A549 (cell line): Measurements from ENCODE around the gene ZNRF2. TPM values are rescaled to one million over a fixed set of nuclear protein-coding genes. Genes with fewer than 3 reads are reported as not detected.
A peak's percentile ranks its signal among the peaks of the same experiment; 100 is the strongest.

Experiments
- ATAC-seq, 2 experiments: fragments of 200-7000 bp in 1 of 2; fragments of >200 bp in 1 of 2; cut with Nextera tagmentation in 1 of 2; cut with Tn5 transposase in 1 of 2; 3 replicates each; pipeline versions ENCODE4 v1.8.0 to v1.9.1; 2018 to 2020; ENCODE audit warnings: mild to moderate bottlenecking in 1 of 2, moderate library complexity in 1 of 2
- CTCF ChIA-PET: fragments of 300-600 bp; sonication (Branson Sonifier 250); formaldehyde crosslinking; extraction: SDS; loops from one replicate; lab custom pipeline; 2021; ENCODE audit warnings: antibody characterized with exemption, inconsistent platforms; lab: Yijun Ruan, JAX
- POLR2A ChIA-PET: fragments of 350-600 bp; formaldehyde crosslinking; extraction: SDS; loops from one replicate; lab custom pipeline; 2021; ENCODE audit warnings: antibody characterized with exemption, inconsistent platforms; lab: Yijun Ruan, JAX
- DNase-seq, 2 experiments: peaks; one replicate each; pipeline versions ENCODE4 v3.0.0 to v3.0.0-alpha.2; 2011 to 2016; ENCODE audit warnings: low read depth in 1 of 2, low spot score in 1 of 2
- FAIRE-seq: peaks from 2 replicates; lab custom pipeline; 2011; peaks lifted over from hg19 to GRCh38; lab: Jason Lieb, UNC
- H3K27ac ChIP-seq, 2 experiments: fragments of >200 bp; sonication (Bioruptor Twin); formaldehyde crosslinking; 3 replicates each; pipeline ENCODE4 v1.5.1; 2016 to 2017
- H3K4me1 ChIP-seq: fragments of >200 bp; sonication (Bioruptor Twin); formaldehyde crosslinking; 3 replicates; pipeline ENCODE4 v1.6.1; 2016
- H3K4me2 ChIP-seq: fragments of >200 bp; sonication (Bioruptor Twin); formaldehyde crosslinking; 3 replicates; pipeline ENCODE4 v1.6.1; 2016
- H3K4me3 ChIP-seq: fragments of >200 bp; sonication (Bioruptor Twin); formaldehyde crosslinking; 3 replicates; pipeline ENCODE4 v1.5.1; 2016
- H3K9me3 ChIP-seq: fragments of >200 bp; sonication (Bioruptor Twin); formaldehyde crosslinking; 3 replicates; pipeline ENCODE4 v1.6.1; 2016
- BHLHE40 ChIP-seq: IDR thresholded peaks from 2 replicates; pipeline ENCODE4 v1.6.1; 2012; ENCODE audit warnings: low read depth, low read length, inconsistent platforms
- CBX8 ChIP-seq: fragments of 200-600 bp; sonication (generic); IDR thresholded peaks from 2 replicates; pipeline ENCODE4 v1.6.1; 2016
- CHD2 ChIP-seq: fragments of 150-350 bp; IDR thresholded peaks from 2 replicates; pipeline ENCODE4 v1.6.1; 2014; ENCODE audit warnings: low read length; ENCODE audit not compliant: partially characterized antibody
- CTCF ChIP-seq: fragments of >200 bp; sonication (Bioruptor Twin); formaldehyde crosslinking; IDR thresholded peaks from 3 replicates; pipeline ENCODE4 v1.5.1; 2016
- EHMT2 ChIP-seq: fragments of 200-600 bp; sonication (generic); IDR thresholded peaks from 2 replicates; pipeline ENCODE4 v1.6.1; 2016; ENCODE audit warnings: antibody characterized with exemption, low read depth, mild to moderate bottlenecking, moderate library complexity
- FOSB ChIP-seq: fragments of 250-450 bp; sonication (Bioruptor Pico); IDR thresholded peaks from 2 replicates; pipeline ENCODE4 v1.5.0; 2020; ENCODE audit warnings: mild to moderate bottlenecking, moderate library complexity
- HDAC2 ChIP-seq: fragments of 200-600 bp; sonication (generic); IDR thresholded peaks from 2 replicates; pipeline ENCODE4 v1.6.1; 2016
- HOXA7 ChIP-seq: fragments of 250-450 bp; sonication (Bioruptor Pico); IDR thresholded peaks from 2 replicates; pipeline ENCODE4 v1.5.0; 2020; ENCODE audit warnings: mild to moderate bottlenecking, moderate library complexity
- HOXB5 ChIP-seq: fragments of 250-450 bp; sonication (Bioruptor Pico); IDR thresholded peaks from 2 replicates; pipeline ENCODE4 v1.5.0; 2020; ENCODE audit warnings: mild to moderate bottlenecking, moderate library complexity
- JUNB ChIP-seq: fragments of >200 bp; sonication (Bioruptor Twin); formaldehyde crosslinking; IDR thresholded peaks from 2 replicates; pipeline ENCODE4 v1.6.1; 2016
- KDM1A ChIP-seq: fragments of 200-600 bp; sonication (generic); IDR thresholded peaks from 2 replicates; pipeline ENCODE4 v1.6.1; 2016; ENCODE audit warnings: low read depth, mild to moderate bottlenecking
- MAFK ChIP-seq: fragments of 450-650 bp; IDR thresholded peaks from 2 replicates; pipeline ENCODE4 v1.6.1; 2014; ENCODE audit not compliant: partially characterized antibody
- MAZ ChIP-seq: fragments of 150-350 bp; IDR thresholded peaks from 2 replicates; pipeline ENCODE4 v1.6.1; 2014; ENCODE audit warnings: antibody characterized with exemption, low read depth, low read length, borderline replicate concordance
- MYC ChIP-seq: IDR thresholded peaks from 2 replicates; pipeline ENCODE4 v1.6.1; 2012; ENCODE audit warnings: mild to moderate bottlenecking, inconsistent platforms, low read length, improper control_type of control experiment, borderline replicate concordance
- NFE2L2 ChIP-seq: fragments of 150-350 bp; conservative IDR thresholded peaks from 2 replicates; pipeline ENCODE4 v1.6.1; 2014; ENCODE audit warnings: low read length
- NR3C1 ChIP-seq: fragments of >200 bp; sonication (Bioruptor Twin); formaldehyde crosslinking; IDR thresholded peaks from 3 replicates; pipeline ENCODE4 v1.6.1; 2017
- PHF8 ChIP-seq: fragments of 200-600 bp; sonication (generic); IDR thresholded peaks from 2 replicates; pipeline ENCODE4 v1.6.1; 2016; ENCODE audit warnings: low read depth, mild to moderate bottlenecking, antibody characterized with exemption, moderate library complexity, borderline replicate concordance
- RAD21 ChIP-seq, 2 experiments: fragments of >200 bp in 1 of 2; sonication (Bioruptor Twin) in 1 of 2; formaldehyde crosslinking in 1 of 2; IDR thresholded peaks in 1 of 2; conservative IDR thresholded peaks in 1 of 2; 2 replicates in 1 of 2; 3 replicates in 1 of 2; pipeline ENCODE4 v1.6.1; 2012 to 2018; ENCODE audit warnings: inconsistent platforms in 1 of 2
- RARB ChIP-seq: fragments of 250-450 bp; sonication (Bioruptor Pico); IDR thresholded peaks from 2 replicates; pipeline ENCODE4 v1.8.0; 2021; ENCODE audit warnings: mild to moderate bottlenecking, moderate library complexity
- RCOR1 ChIP-seq: fragments of 150-350 bp; IDR thresholded peaks from 2 replicates; pipeline ENCODE4 v1.6.1; 2014; ENCODE audit warnings: antibody characterized with exemption, low read length, low read depth
- RFX5 ChIP-seq: fragments of 450-650 bp; IDR thresholded peaks from 2 replicates; pipeline ENCODE4 v1.7.1; 2014; ENCODE audit warnings: antibody characterized with exemption, mild to moderate bottlenecking, moderate library complexity
- RNF2 ChIP-seq: fragments of 200-600 bp; sonication (generic); IDR thresholded peaks from 2 replicates; pipeline ENCODE4 v1.6.1; 2016; ENCODE audit warnings: low read depth, mild to moderate bottlenecking, antibody characterized with exemption, moderate library complexity, borderline replicate concordance
- SMC3 ChIP-seq: fragments of >200 bp; sonication (Bioruptor Twin); formaldehyde crosslinking; IDR thresholded peaks from 3 replicates; pipeline ENCODE4 v1.6.1; 2018; ENCODE audit warnings: inconsistent platforms
- SREBF2 ChIP-seq: fragments of 450-650 bp; IDR thresholded peaks from 2 replicates; pipeline ENCODE4 v1.6.1; 2014; ENCODE audit warnings: mild to moderate bottlenecking, moderate library complexity
- TFCP2L1 ChIP-seq: fragments of 250-450 bp; sonication (Bioruptor Pico); IDR thresholded peaks from 2 replicates; pipeline ENCODE4 v1.5.0; 2021; ENCODE audit warnings: mild to moderate bottlenecking
- ZC3H11A ChIP-seq: fragments of 450-650 bp; IDR thresholded peaks from 2 replicates; pipeline ENCODE4 v1.6.1; 2014; ENCODE audit warnings: antibody characterized with exemption, mild to moderate bottlenecking
- ZNF302 ChIP-seq: fragments of 250-450 bp; sonication (Bioruptor Pico); IDR thresholded peaks from 2 replicates; pipeline ENCODE4 v1.9.0; 2021; ENCODE audit warnings: inconsistent platforms, mild to moderate bottlenecking, moderate library complexity
- WGBS: methylation state at CpG from one replicate; pipeline ENCODE4 v1.1.6; 2017; ENCODE audit errors: missing lambda C conversion rate; 5-methylcytosine and 5-hydroxymethylcytosine counted together
- polyA plus RNA-seq, 4 experiments: library from polyadenylated mRNA; depleted of rRNA in 3 of 4; stranded (reverse); fragments of >200 nt; fragmentation: RNase III in 1 of 4; extraction: RNeasy Plus Mini Kit Qiagen cat#74134 plus additional on column Dnase treatment in 1 of 4; gene quantifications; 2 replicates in 3 of 4; 3 replicates in 1 of 4; pipeline ENCODE4 v1.2.3, GENCODE V29; 2011 to 2017
- TF ChIP-seq, protein P1 (sequence below): fragments of >200 bp; sonication (Bioruptor Twin); formaldehyde crosslinking; IDR thresholded peaks from 2 replicates; pipeline ENCODE4 v1.6.1; 2016
- TF ChIP-seq, protein P2 (sequence below): IDR thresholded peaks from 2 replicates; pipeline ENCODE4 v1.6.1; 2012
- TF ChIP-seq, protein P3 (sequence below): IDR thresholded peaks from 2 replicates; pipeline ENCODE4 v1.6.1; 2012

The ZNRF2 gene
- polyA plus RNA-seq, 2 of the 4 experiments (the other 2 are of a cell fraction): 5.9 to 11.4 TPM

DNA sequence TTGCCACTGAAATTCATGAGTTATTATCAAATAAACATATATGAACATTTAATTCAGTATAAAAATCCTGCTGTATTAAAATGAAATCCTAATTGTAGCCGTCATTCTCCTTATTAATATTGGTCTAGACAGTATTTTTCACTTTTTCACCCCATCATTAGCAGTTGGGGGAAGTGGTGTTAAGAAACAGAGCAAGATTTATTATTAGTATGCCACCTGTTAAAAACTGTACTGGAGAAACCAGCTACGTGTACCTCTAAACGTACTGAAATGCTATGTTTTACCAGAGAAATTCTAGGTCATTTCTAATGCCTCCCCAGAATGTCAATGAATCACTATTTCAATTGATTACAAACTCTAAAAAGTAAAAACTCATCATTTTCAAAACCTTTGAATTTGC lies 9.8 kb upstream of the ZNRF2 start:
- no peak overlapping the region for H3K4me3 ChIP-seq
- H3K4me1 ChIP-seq: no peaks in the 10 kb centered on the region
- WGBS: 64% methylated on average over 3 of the region's 3 CpGs
- CTCF ChIA-PET: interaction anchor here (0.7 to 9.7 kb wide), 14 partner anchors 11 to 465 kb away, joined by 3 to 107 read pairs (median 8); no protein-coding TSS in a partner anchor
- no peak overlapping the region for H3K4me2 ChIP-seq
- no peak for TF ChIP-seq SREBF2
- no peak for TF ChIP-seq JUNB
- no peak for TF ChIP-seq CBX8
- TF ChIP-seq ZC3H11A: no peak
- no peak for TF ChIP-seq KDM1A
- TF ChIP-seq RCOR1: no peak
- TF ChIP-seq HDAC2: no peak
- TF ChIP-seq HOXB5: no peak
- no peak for TF ChIP-seq NR3C1
- TF ChIP-seq, protein P1, sequence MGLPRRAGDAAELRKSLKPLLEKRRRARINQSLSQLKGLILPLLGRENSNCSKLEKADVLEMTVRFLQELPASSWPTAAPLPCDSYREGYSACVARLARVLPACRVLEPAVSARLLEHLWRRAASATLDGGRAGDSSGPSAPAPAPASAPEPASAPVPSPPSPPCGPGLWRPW: no peak
- TF ChIP-seq RARB: no peak
- TF ChIP-seq NFE2L2: no peak
- no peak for TF ChIP-seq RFX5
- no peak for TF ChIP-seq CHD2
- TF ChIP-seq MAZ: no peak
- no peak for TF ChIP-seq BHLHE40
- TF ChIP-seq EHMT2: no peak
- no peak for FAIRE-seq
- no peak overlapping the region for H3K27ac ChIP-seq
- ATAC-seq: no peak
- POLR2A ChIA-PET: no interaction called here
- no peak for DNase-seq
- H3K9me3 ChIP-seq: no peaks in the 10 kb centered on the region

DNA sequence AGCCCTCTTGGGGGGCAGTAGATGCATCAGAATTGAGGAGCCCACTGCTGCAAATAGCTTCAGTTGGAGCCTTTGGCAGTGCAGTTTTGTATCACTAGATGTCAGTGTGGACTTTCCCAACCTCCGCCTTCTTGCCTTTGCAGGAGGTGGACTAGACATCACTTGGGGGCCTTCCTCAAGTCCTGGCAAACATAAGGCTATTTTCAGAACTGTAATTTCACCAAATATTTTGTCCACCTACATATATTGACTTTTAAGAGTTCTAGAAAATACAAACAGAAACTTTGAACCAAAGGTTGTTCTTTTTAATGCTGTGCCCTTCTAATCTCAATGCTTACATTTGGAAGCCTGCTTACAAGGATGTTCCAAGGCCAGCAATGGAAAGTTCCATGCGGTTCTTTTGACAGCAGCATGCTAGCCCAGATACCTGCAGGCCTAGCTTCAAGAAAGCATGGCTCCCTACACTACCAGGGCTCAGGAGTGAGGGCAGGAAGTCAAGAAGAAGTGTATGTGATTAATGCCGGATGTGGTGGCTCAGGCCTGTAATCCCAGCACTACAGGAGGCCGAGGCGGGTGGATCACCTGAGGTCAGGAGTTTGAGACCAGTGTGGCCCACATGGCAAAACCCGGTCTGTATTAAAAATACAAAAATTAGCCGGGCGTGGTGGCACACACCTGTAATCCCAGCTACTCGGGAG lies 8.0 kb upstream of the ZNRF2 start:
- Histone ChIP-seq H3K27ac (no peak overlapping the region), H3K4me1 (no peaks in the 10 kb centered on the region), H3K9me3 (no peaks in the 10 kb centered on the region), H3K4me3 (no peak overlapping the region), H3K4me2 (no peak overlapping the region)
- WGBS: 79% methylated on average over 9 of the region's 9 CpGs
- POLR2A ChIA-PET: interaction anchor here (0.8 kb wide), 1 partner anchor 288 kb away, joined by 3 read pairs; no protein-coding TSS in a partner anchor
- no peak for FAIRE-seq
- TF ChIP-seq SMC3 (peak; percentile 90), RNF2 (no peak), CTCF (peak; percentile 81), RAD21 (conservative IDR thresholded peaks at IDR 0.05 in 1 of 2, IDR thresholded peaks at IDR 0.05 in 1 of 2) (peak; percentile 90 to 92)
- CTCF ChIA-PET: interaction anchor here (0.6 to 9.7 kb wide), 71 partner anchors 9 to 846 kb away, joined by 3 to 107 read pairs (median 4); partner anchors contain the start of genes GGCT, NOD1 and ZNRF2
- DNase-seq: peak; percentile 40 to 70
- ATAC-seq: peak; percentile 87 to 96

DNA sequence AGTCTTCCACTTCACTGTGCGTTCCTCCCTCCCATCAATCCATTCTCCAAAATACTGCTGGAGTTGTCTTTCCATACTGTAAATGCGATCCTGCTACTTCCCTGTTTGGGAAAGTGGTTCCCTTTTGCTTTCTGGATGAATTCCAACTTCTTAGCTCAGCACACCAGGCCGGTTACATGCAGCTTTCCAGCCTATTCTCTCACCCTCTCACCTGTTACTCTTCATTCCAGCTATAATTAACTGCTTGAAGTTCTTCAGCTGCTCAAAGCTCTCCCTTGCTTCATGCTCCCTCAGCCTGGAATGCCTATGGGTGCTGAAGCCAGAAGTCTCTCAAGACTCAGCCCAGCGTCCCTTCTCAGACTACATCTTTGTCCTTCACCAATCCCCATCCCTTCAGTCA lies 6.0 kb upstream of the ZNRF2 start:
- no peak overlapping the region for H3K4me3 ChIP-seq
- H3K4me2 ChIP-seq: no peak overlapping the region
- no peak for DNase-seq
- WGBS: 71% methylated on average over 4 of the region's 4 CpGs
- no peak overlapping the region for H3K27ac ChIP-seq
- no peak for ATAC-seq
- CTCF ChIA-PET: interaction anchor here (0.9 to 9.7 kb wide), 9 partner anchors 12 to 462 kb away, joined by 3 to 107 read pairs (median 4); no protein-coding TSS in a partner anchor
- POLR2A ChIA-PET: no interaction called here
- H3K4me1 ChIP-seq: peaks cover under 1% of the 10 kb centered on the region; the same call in 1 of the 3 replicates
- no peaks in the 10 kb centered on the region for H3K9me3 ChIP-seq
- TF ChIP-seq FOSB (CRISPR knock-in tag): no peak
- no peak for TF ChIP-seq PHF8
- no peak for TF ChIP-seq HOXA7 (CRISPR knock-in tag)
- no peak for TF ChIP-seq MAFK
- no peak for TF ChIP-seq MYC
- no peak for TF ChIP-seq TFCP2L1 (CRISPR knock-in tag)
- no peak for TF ChIP-seq RNF2
- TF ChIP-seq HDAC2: no peak
- TF ChIP-seq NFE2L2: no peak
- TF ChIP-seq, protein P2, sequence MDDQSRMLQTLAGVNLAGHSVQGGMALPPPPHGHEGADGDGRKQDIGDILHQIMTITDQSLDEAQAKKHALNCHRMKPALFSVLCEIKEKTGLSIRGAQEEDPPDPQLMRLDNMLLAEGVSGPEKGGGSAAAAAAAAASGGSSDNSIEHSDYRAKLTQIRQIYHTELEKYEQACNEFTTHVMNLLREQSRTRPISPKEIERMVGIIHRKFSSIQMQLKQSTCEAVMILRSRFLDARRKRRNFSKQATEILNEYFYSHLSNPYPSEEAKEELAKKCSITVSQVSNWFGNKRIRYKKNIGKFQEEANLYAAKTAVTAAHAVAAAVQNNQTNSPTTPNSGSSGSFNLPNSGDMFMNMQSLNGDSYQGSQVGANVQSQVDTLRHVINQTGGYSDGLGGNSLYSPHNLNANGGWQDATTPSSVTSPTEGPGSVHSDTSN: no peak
- no peak for TF ChIP-seq CTCF
- TF ChIP-seq KDM1A: no peak
- TF ChIP-seq, protein P3, sequence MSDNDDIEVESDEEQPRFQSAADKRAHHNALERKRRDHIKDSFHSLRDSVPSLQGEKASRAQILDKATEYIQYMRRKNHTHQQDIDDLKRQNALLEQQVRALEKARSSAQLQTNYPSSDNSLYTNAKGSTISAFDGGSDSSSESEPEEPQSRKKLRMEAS: no peak
- TF ChIP-seq EHMT2: no peak
- TF ChIP-seq ZNF302 (CRISPR knock-in tag): no peak
- no peak for TF ChIP-seq CBX8
- TF ChIP-seq, all 56 proteins: peak for 0
- FAIRE-seq: no peak
